ENCODE data around the gene PPP1R2. TPM values are rescaled to one million over a fixed set of nuclear protein-coding genes. Genes with fewer than 3 reads are reported as not detected.
"Not testable (repeated sequence)": the region's sequence is repeated elsewhere in the genome, so short reads cannot be mapped to it uniquely, and the experiment has no call there.

The PPP1R2 gene
- polyA plus RNA-seq (2013, experiment 1 of 4), result 35.3 TPM
- 23.7 TPM for polyA plus RNA-seq (2013, experiment 2 of 4)
- polyA plus RNA-seq (2013, experiment 3 of 4), result 18.0 TPM
- polyA plus RNA-seq (2013, experiment 4 of 4), result 25.8 TPM

- H3K4me3 ChIP-seq (ENCODE audit: insufficient read depth, low read depth, low read length), result peak within 1 kb of the TSS; percentile 86
- H3K27me3 ChIP-seq (ENCODE audit: control insufficient read depth, insufficient read depth, low read length, poor library complexity, severe bottlenecking), result peaks cover 30% of the 10 kb centered on the region
- H3K4me1 ChIP-seq (ENCODE audit: control insufficient read depth, insufficient read depth, low read length), result no peaks in the 10 kb centered on the region
- peak within 1 kb of the TSS; percentile 57 for H3K27ac ChIP-seq (ENCODE audit: insufficient read depth, low read depth, low read length, poor library complexity, severe bottlenecking)
- H3K9me3 ChIP-seq (ENCODE audit: control insufficient read depth, low read length), result no peaks in the 10 kb centered on the region
- H3K36me3 ChIP-seq (ENCODE audit: control insufficient read depth, insufficient read depth, low read length), result no peaks in the 10 kb centered on the region
- WGBS, 2 experiments, result 0% methylated on average over 95 of the region's 95 CpGs
These were observed at the start of gene PPP1R2 for GRCh38 chr3:195542698-195543499. TSS of gene PPP1R2 (minus strand) at chr3:195543325. CDS start at chr3:195543025, 300 bp downstream.

GRCh38 chr3:195591852-195592251 lies 48.7 kb upstream of the PPP1R2 start:
- no peak overlapping the region for H3K27ac ChIP-seq (ENCODE audit: insufficient read depth, low read depth, low read length, poor library complexity, severe bottlenecking)
- H3K36me3 ChIP-seq (ENCODE audit: control insufficient read depth, insufficient read depth, low read length), result no peaks in the 10 kb centered on the region
- no peaks in the 10 kb centered on the region for H3K27me3 ChIP-seq (ENCODE audit: control insufficient read depth, insufficient read depth, low read length, poor library complexity, severe bottlenecking)
- WGBS, 2 experiments, result 92 to 96% methylated on average over 2 of the region's 2 CpGs
- no peak overlapping the region for H3K4me3 ChIP-seq (ENCODE audit: insufficient read depth, low read depth, low read length)
- no peaks in the 10 kb centered on the region for H3K4me1 ChIP-seq (ENCODE audit: control insufficient read depth, insufficient read depth, low read length)
- H3K9me3 ChIP-seq (ENCODE audit: control insufficient read depth, low read length), result no peaks in the 10 kb centered on the region

DNA sequence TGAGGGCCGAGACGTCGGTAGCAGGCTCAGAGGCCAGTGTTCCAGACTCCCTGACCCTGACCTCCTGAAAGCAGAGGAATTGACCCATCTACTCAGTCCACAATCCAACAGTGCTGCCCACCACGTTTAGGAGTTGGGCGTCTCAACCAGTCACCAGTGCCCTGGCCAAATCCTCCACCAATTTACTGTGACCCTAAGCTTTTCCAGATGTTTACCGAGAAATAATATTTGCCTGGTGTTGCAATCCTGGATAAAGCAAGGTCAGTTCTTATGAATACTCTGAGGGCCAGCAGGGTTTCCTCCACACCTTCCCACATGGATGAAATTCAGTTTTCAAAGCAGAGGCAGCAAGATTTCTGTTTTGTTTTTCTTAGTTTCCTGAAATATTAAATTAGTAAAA lies 48.1 kb upstream of the PPP1R2 start:
- no peak overlapping the region for H3K27ac ChIP-seq (ENCODE audit: insufficient read depth, low read depth, low read length, poor library complexity, severe bottlenecking)
- WGBS, 2 experiments, result 78 to 81% methylated on average over 6 of the region's 6 CpGs
- H3K27me3 ChIP-seq (ENCODE audit: control insufficient read depth, insufficient read depth, low read length, poor library complexity, severe bottlenecking), result no peaks in the 10 kb centered on the region
- no peaks in the 10 kb centered on the region for H3K36me3 ChIP-seq (ENCODE audit: control insufficient read depth, insufficient read depth, low read length)
- H3K4me1 ChIP-seq (ENCODE audit: control insufficient read depth, insufficient read depth, low read length), result no peaks in the 10 kb centered on the region
- H3K4me3 ChIP-seq (ENCODE audit: insufficient read depth, low read depth, low read length), result no peak overlapping the region
- H3K9me3 ChIP-seq (ENCODE audit: control insufficient read depth, low read length), result no peaks in the 10 kb centered on the region

DNA sequence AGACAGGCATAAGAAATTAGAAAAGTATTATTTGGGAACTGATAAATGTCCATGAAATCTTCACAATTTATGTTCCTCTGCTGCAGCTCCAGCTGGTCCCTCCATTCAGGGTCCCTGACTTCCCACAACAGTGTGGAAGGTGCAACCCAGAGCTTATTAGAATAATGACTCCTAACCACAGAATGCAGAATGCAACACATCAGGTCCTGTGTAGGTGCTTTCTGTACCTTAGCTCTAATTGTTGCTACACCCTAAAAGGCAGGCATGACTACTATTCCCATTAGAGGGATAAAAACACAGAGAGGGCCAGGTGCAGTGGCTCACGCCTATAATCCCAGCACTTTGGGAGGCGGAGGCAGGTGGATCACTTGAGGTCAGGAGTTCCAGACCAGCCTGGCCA lies 47.3 kb upstream of the PPP1R2 start:
- not testable (repeated sequence) for H3K27me3 ChIP-seq (ENCODE audit: control insufficient read depth, insufficient read depth, low read length, poor library complexity, severe bottlenecking); H3K9me3 ChIP-seq (ENCODE audit: control insufficient read depth, low read length); H3K4me3 ChIP-seq (ENCODE audit: insufficient read depth, low read depth, low read length); H3K27ac ChIP-seq (ENCODE audit: insufficient read depth, low read depth, low read length, poor library complexity, severe bottlenecking); H3K36me3 ChIP-seq (ENCODE audit: control insufficient read depth, insufficient read depth, low read length); H3K4me1 ChIP-seq (ENCODE audit: control insufficient read depth, insufficient read depth, low read length)
- 89 to 93% methylated on average over 2 of the region's 2 CpGs for WGBS, 2 experiments

- H3K36me3 ChIP-seq (ENCODE audit: control insufficient read depth, insufficient read depth, low read length); H3K27me3 ChIP-seq (ENCODE audit: control insufficient read depth, insufficient read depth, low read length, poor library complexity, severe bottlenecking); H3K9me3 ChIP-seq (ENCODE audit: control insufficient read depth, low read length); H3K27ac ChIP-seq (ENCODE audit: insufficient read depth, low read depth, low read length, poor library complexity, severe bottlenecking); H3K4me1 ChIP-seq (ENCODE audit: control insufficient read depth, insufficient read depth, low read length); H3K4me3 ChIP-seq (ENCODE audit: insufficient read depth, low read depth, low read length): not testable (repeated sequence)
- 83% methylated on average over 6 of the region's 6 CpGs for WGBS, 2 experiments
These were observed 46.7 kb upstream of the PPP1R2 start for GRCh38 chr3:195589796-195590195.

GRCh38 chr3:195587824-195588223 lies 44.7 kb upstream of the PPP1R2 start:
- 85 to 91% methylated on average over 4 to 5 of the region's 5 CpGs for WGBS, 2 experiments
- Histone ChIP-seq H3K9me3 (ENCODE audit: control insufficient read depth, low read length) (no peaks in the 10 kb centered on the region), H3K27me3 (ENCODE audit: control insufficient read depth, insufficient read depth, low read length, poor library complexity, severe bottlenecking) (no peaks in the 10 kb centered on the region), H3K4me3 (ENCODE audit: insufficient read depth, low read depth, low read length) (no peak overlapping the region), H3K36me3 (ENCODE audit: control insufficient read depth, insufficient read depth, low read length) (no peaks in the 10 kb centered on the region), H3K27ac (ENCODE audit: insufficient read depth, low read depth, low read length, poor library complexity, severe bottlenecking) (no peak overlapping the region), H3K4me1 (ENCODE audit: control insufficient read depth, insufficient read depth, low read length) (no peaks in the 10 kb centered on the region)

DNA sequence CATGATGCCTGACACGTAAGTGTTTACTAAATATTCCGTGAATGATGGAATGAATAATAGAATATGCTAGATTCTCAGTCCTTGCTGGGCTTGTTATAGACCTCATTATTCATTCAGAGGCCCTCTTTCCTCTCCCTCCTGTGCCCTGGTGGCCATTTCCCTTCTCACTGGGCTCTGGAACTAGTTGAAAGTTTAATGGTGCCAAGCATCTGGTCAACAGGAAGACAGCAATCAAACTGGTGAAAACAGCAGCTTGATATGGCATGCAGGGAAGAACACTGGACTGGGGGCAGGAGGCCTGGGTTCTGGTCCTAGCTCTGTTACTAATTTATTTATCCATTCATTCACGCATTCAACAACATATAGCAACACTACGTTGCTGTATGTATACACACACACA lies 44.3 kb upstream of the PPP1R2 start:
- WGBS, 2 experiments, result 87 to 95% methylated on average over 4 of the region's 4 CpGs

DNA sequence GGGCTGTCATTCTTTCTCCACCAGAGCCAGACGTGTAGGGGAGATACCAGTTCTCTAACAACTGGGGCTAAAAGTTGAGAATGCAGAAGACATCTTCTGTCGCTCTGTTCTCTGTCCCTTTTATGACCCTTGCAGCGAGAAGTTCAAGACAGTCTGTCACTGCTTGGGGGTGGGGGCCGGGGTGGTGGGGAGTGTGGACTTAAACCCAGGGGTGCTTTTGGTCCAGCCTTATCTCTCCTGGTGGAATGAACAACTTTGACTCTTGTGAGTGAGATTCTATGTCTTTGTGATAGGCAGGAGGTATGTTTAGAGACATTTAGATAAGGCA lies 41.4 kb upstream of the PPP1R2 start:
- H3K27me3 ChIP-seq (ENCODE audit: control insufficient read depth, insufficient read depth, low read length, poor library complexity, severe bottlenecking), result no peaks in the 10 kb centered on the region
- H3K27ac ChIP-seq (ENCODE audit: insufficient read depth, low read depth, low read length, poor library complexity, severe bottlenecking), result no peak overlapping the region
- 87 to 91% methylated on average over 4 of the region's 4 CpGs for WGBS, 2 experiments
- H3K9me3 ChIP-seq (ENCODE audit: control insufficient read depth, low read length), result no peaks in the 10 kb centered on the region
- H3K36me3 ChIP-seq (ENCODE audit: control insufficient read depth, insufficient read depth, low read length), result no peaks in the 10 kb centered on the region
- H3K4me1 ChIP-seq (ENCODE audit: control insufficient read depth, insufficient read depth, low read length), result no peaks in the 10 kb centered on the region
- no peak overlapping the region for H3K4me3 ChIP-seq (ENCODE audit: insufficient read depth, low read depth, low read length)

More for the DNA sequence above, 44.3 kb upstream of the PPP1R2 start:
- H3K9me3 ChIP-seq (ENCODE audit: control insufficient read depth, low read length), result no peaks in the 10 kb centered on the region
- no peak overlapping the region for H3K4me3 ChIP-seq (ENCODE audit: insufficient read depth, low read depth, low read length)
- no peak overlapping the region for H3K27ac ChIP-seq (ENCODE audit: insufficient read depth, low read depth, low read length, poor library complexity, severe bottlenecking)
- no peaks in the 10 kb centered on the region for H3K4me1 ChIP-seq (ENCODE audit: control insufficient read depth, insufficient read depth, low read length)
- H3K36me3 ChIP-seq (ENCODE audit: control insufficient read depth, insufficient read depth, low read length), result no peaks in the 10 kb centered on the region
- no peaks in the 10 kb centered on the region for H3K27me3 ChIP-seq (ENCODE audit: control insufficient read depth, insufficient read depth, low read length, poor library complexity, severe bottlenecking)

- Histone ChIP-seq H3K27me3 (ENCODE audit: control insufficient read depth, insufficient read depth, low read length, poor library complexity, severe bottlenecking) (no peaks in the 10 kb centered on the region), H3K9me3 (ENCODE audit: control insufficient read depth, low read length) (no peaks in the 10 kb centered on the region), H3K27ac (ENCODE audit: insufficient read depth, low read depth, low read length, poor library complexity, severe bottlenecking) (no peak within 1 kb of the TSS), H3K4me3 (ENCODE audit: insufficient read depth, low read depth, low read length) (no peak within 1 kb of the TSS), H3K4me1 (ENCODE audit: control insufficient read depth, insufficient read depth, low read length) (no peaks in the 10 kb centered on the region), H3K36me3 (ENCODE audit: control insufficient read depth, insufficient read depth, low read length) (no peaks in the 10 kb centered on the region)
- WGBS, 2 experiments, result 80 to 91% methylated on average over 9 to 16 of the region's 16 CpGs
These were observed 40.9 kb upstream of the PPP1R2 start, which contains the start of gene APOD for GRCh38 chr3:195583831-195584542. TSS of gene APOD (minus strand) at chr3:195583940. CDS start at chr3:195579461, 4,479 bp downstream.

GRCh38 chr3:195582947-195583346 lies 39.8 kb upstream of the PPP1R2 start:
- WGBS, 2 experiments, result 73 to 78% methylated on average over 9 of the region's 9 CpGs
- no peaks in the 10 kb centered on the region for H3K36me3 ChIP-seq (ENCODE audit: control insufficient read depth, insufficient read depth, low read length)
- no peaks in the 10 kb centered on the region for H3K9me3 ChIP-seq (ENCODE audit: control insufficient read depth, low read length)
- H3K4me1 ChIP-seq (ENCODE audit: control insufficient read depth, insufficient read depth, low read length), result no peaks in the 10 kb centered on the region
- H3K4me3 ChIP-seq (ENCODE audit: insufficient read depth, low read depth, low read length), result no peak overlapping the region
- H3K27ac ChIP-seq (ENCODE audit: insufficient read depth, low read depth, low read length, poor library complexity, severe bottlenecking), result no peak overlapping the region
- H3K27me3 ChIP-seq (ENCODE audit: control insufficient read depth, insufficient read depth, low read length, poor library complexity, severe bottlenecking), result no peaks in the 10 kb centered on the region

Measured in ectodermal cell (in vitro differentiated cells).